GM18498 (cell line): ENCODE measurements around the gene RGS3.

ENCODE experiments used
- ATAC-seq: cut with Tn5 transposase; IDR thresholded peaks from one replicate; pipeline ENCODE4 v1.9.1; 2021; ENCODE audit warnings: mild to moderate bottlenecking, moderate library complexity; ENCODE audit not compliant: unreplicated experiment

The RGS3 gene

DNA sequence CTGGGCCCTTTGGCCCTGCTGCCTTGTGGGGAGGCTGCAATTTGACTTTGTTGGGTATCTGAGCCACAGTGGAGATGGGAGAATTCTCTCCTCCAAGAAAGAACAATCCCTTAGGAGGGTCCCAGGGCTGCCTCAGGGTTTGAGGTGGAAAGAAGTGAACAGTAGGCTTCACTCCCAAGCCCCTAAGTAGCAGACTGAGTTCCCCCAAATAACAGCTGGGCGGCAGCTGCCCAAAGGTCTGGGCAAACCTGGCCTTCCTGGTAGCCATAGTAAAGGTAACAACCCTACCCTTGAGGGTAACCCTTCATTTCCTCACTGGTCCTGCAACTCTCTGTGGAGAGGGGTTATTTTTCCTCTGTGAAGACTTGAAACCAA lies 746 bp downstream of the RGS3 start:
- ATAC-seq, result no peak

DNA sequence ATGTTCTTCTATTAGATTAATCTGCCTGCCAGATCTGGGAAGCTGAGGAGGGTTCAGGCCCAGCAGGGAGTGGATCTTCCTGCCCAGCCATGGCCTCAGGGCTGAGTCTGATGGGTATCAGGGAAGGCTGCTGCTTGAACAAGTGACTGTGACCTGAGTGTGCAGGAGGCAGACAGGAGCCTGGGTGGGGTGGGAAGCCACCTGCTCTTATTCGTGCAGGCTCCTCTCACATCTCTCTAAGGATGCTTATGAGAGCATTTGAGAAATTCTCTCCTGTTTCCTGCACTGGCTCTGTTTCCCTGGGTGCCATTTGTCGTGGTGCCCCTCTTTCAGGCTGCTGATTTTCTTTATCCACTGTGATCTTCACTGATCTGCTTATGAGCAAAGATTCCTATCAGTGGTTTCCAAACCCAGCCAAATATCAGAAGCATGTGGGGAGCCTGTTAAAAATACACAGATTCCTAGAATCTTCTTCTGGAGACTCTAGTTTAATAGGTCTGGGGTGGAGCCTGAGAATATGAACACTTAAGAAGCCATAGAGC lies 2.1 kb downstream of the RGS3 start:
- no peak for ATAC-seq

DNA sequence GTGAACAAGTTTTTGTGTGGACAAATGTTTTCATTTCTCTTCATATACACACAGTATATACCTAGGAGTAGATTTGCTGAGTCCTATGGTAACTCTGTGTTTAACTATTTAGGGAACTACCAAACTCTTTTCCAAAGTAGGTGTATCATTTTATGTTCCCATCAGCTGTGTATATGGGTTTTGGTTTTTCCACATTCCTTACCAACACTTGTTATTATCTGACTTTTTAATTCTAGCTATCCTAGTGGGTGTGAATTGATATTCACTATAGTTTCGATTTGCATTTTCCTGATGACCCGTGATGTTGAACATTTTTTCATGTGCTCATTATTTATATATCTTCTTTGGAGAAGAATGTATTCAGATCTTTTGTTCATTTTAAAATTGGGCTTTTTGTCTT lies 3.7 kb downstream of the RGS3 start:
- ATAC-seq, result no peak

DNA sequence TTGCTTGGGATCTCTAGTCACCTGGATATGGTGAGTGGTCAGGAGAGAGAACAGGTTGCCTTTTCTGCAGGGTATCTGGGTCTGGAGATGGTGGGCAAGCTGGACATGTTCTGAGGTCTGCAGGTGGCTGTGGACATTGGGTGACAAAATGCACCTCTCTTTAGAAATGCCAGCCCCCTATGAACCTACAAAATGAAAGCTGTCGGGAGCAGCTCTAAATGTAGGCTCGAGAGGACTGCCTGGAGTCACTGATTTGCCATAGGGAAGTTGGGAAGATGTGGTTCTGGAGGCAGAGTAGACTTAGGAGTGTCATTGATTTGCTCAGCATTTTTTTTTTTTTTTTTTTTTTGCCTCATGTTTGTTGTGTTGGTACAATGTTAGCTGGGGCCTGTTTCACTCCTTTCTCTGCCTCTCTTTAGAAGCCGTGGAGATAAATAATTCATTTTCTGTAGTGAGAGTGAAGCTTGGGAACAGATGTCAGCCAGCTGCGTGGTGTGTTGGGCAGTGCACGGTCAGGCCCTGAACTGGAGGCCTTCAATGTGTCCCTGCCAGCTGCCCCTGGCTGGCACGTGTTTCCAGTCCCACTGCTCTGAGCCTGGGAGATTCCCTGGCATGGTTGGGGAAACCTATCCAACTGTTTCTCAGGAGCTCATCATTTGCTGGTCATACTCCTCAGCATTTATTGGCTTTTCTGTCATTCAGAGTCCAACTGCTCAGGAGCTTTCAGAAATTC lies 5.4 kb downstream of the RGS3 start:
- ATAC-seq, result no peak

DNA sequence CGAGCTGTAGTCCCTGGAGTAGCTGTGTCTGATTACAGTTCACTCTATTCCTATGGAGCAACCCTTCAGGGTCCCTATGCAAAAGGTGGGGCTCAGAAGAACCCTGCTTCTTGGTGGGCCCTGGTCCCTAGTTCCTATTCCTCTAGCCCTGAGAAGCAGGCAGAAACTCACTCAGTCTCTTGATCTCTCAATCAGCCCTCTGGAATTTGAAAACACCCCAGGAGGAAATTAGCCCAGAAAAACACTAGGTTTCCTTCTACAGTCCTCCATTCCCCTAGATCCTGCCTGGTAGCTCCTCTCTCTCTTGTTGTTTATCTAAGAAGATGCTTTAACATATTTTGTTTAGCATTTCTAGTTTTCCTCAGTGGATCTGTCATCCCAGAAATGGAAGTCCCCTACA lies 7.6 kb downstream of the RGS3 start:
- no peak for ATAC-seq

DNA sequence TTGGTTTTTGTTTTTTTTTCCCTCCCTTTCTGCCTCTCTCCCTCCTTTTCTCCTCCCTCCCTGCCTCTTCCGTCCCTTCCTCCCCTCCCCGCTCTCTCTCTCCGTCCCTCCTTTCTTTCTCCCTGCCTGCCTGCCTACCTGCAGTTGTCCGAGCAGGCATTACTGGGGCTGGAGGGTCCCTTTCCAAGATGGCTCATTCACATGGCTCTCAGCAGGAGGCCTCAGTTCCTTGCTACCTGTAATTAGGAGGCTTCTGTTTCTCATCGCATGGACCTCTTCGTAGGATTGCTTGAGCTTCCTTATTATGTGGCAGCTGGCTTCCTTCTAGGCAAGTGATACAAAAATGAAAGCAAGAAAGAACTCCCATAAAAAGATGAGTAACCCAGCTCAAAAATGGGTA lies 8.0 kb downstream of the RGS3 start:
- no peak for ATAC-seq

- no peak for ATAC-seq
Measured at GRCh38 chr9:113472199-113472598, 8.7 kb downstream of the RGS3 start.

GRCh38 chr9:113474360-113475028 lies 11.0 kb downstream of the RGS3 start:
- no peak for ATAC-seq

- ATAC-seq, result no peak
Measured at GRCh38 chr9:113475031-113475430, 11.5 kb downstream of the RGS3 start.

DNA sequence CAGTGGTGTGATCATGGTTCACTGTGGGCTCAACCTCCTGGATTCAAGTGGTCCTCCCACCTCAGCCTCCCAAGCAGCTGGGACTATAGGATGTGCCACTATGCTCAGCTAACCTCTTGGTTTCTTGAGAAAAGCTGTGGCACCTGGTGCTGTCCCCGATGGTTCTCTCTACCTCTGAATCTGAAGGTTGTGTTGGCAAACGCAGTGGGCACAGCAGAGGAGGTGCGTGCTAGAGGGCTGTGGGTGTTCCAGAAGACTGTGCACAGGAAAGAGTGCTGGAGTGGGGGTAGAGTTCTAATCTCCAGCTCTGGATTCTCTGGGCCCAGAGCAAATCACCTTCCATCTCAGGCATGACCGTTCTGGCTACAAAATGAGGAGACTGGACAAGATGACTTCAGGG lies 12.5 kb downstream of the RGS3 start:
- ATAC-seq, result no peak

GRCh38 chr9:113476511-113476916 lies 13.0 kb downstream of the RGS3 start:
- ATAC-seq, result no peak

- no peak for ATAC-seq
Measured at GRCh38 chr9:113477058-113477457, 13.5 kb downstream of the RGS3 start.

DNA sequence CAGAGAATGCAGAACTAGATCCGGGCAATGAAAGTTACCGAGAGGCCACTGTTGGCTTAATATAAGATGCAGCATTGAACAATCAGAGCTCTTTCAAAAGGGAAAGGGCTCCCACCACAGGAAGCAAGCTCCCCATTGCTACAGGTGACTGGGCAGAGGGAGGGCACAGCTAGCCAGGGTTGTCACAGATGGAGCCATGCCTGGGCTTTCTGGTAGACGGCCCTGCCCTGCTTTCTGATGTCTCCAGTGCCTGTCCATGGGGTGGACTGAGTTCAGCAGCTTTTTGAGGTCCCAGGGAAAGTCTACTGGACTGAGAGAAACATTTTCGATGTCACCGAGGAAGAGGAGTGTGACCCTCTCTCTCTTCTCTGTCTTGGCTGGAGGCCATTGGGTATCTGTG lies 14.1 kb downstream of the RGS3 start:
- no peak for ATAC-seq

GRCh38 chr9:113479174-113479621 lies 15.7 kb downstream of the RGS3 start:
- no peak for ATAC-seq

DNA sequence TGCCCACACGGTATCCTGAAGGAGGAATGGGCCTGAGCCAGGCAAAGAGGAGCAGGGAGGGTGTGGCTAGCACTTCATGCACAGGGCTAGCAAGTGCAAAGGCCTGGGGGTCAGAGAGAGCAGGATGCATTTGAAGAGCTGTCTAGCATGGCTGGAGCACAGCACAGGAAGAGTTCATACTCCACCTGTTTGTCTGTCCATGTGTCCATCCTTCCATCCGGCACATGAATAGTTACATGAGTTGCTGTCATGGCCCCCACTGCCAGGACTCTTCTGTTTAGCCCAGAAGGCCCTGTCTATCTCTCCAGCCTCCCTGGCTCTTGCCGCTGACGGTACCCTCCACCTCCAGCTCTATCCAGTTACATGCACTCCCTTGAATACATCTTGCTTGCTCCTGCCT lies 17.1 kb downstream of the RGS3 start:
- no peak for ATAC-seq

GRCh38 chr9:113481176-113481787 lies 17.8 kb downstream of the RGS3 start:
- no peak for ATAC-seq

DNA sequence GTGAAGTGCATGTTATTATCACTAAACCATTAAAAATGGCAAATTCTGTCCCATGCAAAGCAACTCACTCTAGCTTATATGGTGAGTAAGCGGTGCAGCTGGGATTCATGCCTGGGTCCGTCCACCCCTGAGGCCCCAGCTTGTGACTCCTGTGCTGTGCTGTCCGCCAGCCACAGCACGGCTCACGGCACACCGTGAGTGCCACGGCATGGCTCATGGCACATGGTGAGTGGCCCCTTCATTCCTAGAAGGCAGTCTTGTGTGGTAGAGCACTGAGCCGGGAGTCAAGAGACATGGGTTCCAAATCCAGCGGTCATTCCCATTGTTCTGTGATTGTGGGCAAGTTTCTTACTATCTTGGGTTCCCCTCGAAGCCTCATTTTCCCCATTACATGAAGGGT lies 18.8 kb downstream of the RGS3 start:
- ATAC-seq, result no peak

DNA sequence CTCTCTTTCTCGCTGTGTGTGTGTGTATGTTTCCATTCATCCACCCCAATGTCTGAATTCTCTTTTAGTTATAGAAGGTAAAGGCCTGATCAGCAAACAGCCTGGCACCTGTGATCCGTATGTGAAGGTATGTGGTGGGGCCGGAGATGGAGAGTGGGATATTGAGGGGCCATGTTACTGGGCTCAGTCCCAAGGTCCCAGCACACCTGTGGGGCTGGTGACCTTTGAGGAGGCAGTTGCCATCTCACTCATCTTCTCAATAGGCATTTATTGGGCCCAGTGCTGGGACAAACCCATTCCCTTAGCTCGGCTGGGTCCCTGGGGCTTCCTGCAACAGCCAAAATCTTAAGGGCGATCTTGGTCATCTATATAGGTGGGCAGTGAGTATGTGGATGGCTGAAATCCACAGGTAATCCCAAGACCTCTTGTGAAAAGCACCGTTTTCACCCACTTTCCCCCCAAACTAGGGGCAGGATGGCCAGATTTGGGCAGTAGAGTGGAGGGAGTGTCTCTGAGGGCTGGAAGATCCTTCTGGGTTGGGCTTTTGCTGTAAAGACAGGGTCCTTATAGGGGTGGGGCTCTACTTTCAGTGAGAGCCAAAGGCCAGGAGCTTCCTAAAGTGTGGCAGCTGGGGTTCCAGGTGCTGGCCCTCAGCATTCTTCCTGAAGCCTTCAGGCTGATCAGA lies 19.6 kb downstream of the RGS3 start:
- ATAC-seq, result no peak

GRCh38 chr9:113483676-113484257 lies 20.2 kb downstream of the RGS3 start:
- no peak for ATAC-seq

DNA sequence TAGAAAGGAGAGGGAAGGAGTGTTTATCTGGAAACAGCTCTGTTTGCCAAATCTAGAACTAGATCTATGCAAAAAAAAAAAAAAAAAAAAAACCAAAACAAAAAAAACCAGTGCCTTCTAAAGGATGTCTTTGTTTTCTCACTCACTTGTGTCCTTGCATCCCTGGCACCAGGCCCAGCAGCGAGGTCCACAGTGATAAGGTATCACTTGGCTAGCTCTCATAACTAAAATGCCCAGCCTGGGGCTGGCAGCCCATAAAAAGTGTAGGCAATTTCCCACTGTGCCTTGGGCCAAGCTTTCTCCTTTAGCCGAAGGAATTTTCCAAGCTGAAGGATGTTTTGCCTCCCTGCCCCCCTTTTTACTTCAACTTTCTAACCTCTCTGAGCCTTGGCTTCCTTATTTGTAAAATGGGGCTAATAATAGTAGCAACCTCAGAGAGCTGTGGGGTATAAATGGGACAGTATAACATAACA lies 20.8 kb downstream of the RGS3 start:
- no peak for ATAC-seq

DNA sequence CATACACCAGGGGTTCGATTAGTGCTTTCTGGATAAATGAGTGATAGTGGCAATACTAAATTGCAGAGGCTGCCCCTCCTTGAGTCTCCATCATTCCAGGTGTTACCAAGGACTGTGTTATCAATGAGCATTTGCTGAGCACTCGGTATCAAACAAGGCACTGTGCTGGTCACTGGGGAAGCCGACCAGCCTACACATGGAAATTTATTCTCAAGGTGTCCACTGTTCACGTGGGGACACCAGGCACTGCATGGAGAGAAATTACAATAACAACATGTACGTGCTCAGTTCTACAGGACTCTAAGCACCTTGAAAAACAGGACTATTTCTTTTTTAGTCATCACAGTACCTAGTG lies 22.2 kb downstream of the RGS3 start:
- no peak for ATAC-seq
